HG02981 (cell line): ENCODE results near the gene PPEF1.
"Not testable (repeated sequence)": the region's sequence is repeated elsewhere in the genome, so short reads cannot be mapped to it uniquely, and the experiment has no call there.

Experiments used
- ATAC-seq: cut with Tn5 transposase; IDR thresholded peaks from one replicate; pipeline ENCODE4 v1.9.1; 2021; ENCODE audit warnings: mild to moderate bottlenecking, moderate library complexity; ENCODE audit not compliant: unreplicated experiment

PPEF1 gene

GRCh38 chrX:18701621-18702361, 5.7 kb upstream of the PPEF1 start:
- no peak for ATAC-seq

DNA sequence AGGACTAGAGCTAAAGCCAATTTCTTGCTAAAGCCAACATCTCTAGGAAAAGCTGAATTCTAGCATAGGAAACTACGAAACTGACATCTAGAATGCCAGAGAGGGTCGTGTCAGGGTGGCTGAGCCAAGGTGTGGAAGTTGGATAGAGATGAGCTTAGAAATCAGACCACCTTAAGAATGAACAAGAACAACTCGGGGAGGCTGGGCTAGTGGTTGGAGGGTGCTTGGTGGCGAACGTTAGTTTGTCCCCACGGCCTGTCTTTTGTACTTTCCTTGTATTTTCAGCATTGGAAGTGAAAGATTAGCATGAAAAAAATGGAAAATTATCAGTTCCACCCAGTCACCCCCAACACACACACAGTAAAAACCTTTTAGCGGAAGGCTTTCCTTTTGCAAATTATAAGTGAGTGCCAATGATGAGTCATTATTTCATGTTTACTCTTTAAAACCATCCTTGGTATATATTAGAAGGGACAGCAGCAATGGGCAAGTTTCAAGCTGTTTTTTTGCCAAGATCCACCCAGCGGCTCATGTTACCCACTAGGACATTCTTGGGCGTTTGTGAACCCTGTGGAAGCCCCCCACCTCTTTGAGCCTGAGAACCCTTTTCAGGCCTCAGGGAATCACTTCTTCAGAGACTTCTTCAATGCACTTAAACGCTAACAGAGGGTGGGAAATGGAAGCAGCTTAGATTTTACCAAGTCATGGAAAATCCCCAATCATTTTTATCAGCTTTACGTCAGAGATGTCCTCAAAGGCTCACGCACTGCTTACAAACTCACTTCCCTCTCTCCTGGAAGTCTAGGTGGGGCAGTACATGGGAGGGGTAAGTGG, 4.9 kb upstream of the PPEF1 start:
- no peak for ATAC-seq

- ATAC-seq: no peak
Measured at GRCh38 chrX:18709833-18710232, 2.4 kb downstream of the PPEF1 start.

DNA sequence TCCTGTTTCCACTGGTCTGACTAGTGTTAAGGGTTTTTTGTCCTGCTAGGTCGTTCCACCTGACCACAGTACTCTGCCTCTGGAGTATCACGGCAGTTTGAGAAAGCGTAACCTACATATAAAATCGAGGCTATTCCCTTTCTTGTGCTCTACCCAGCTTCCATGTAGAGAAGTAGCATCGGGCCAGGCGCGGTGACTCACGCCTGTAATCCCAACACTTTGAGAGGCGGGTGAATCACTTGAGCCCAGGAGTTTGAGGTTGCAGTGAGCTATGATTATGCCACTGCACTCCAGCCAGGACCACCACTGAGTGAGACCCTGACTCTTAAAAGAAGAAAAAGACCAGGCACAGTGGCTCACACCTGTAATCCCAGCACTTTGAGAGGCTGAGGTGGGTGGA, 7.5 kb downstream of the PPEF1 start:
- no peak for ATAC-seq

- ATAC-seq: no peak
Measured at GRCh38 chrX:18719852-18720251, 12.4 kb downstream of the PPEF1 start.

- no peak for ATAC-seq
Measured at GRCh38 chrX:18721683-18722499, 14.4 kb downstream of the PPEF1 start.

DNA sequence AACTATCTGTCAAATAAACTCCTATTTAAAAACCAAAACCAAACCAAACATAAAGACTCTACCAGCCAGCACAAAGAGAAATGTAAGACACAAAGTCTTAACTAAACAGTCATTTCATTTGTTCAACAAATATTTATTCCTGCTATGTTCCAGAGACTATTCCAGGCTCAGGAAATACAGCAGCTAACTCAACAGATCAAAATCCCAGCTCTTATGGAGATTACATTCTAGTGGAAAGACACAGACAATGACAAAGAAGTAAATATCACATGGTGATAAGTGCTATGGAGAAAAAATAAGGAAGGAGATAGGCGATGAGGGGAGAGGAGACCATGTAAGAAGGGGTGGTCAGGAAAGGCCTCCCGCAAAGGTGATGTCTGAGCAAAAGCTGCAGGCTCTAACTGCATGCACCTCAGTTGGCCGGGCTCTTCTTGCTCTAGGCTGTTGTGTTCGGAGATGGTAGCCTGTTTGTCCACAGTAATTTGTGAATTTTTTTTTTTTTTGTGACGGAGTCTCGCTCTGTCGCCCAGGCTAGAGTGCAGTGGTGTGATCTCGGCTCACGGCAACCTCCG, 15.1 kb downstream of the PPEF1 start:
- no peak for ATAC-seq

GRCh38 chrX:18725310-18725943, 18.0 kb downstream of the PPEF1 start:
- no peak for ATAC-seq

DNA sequence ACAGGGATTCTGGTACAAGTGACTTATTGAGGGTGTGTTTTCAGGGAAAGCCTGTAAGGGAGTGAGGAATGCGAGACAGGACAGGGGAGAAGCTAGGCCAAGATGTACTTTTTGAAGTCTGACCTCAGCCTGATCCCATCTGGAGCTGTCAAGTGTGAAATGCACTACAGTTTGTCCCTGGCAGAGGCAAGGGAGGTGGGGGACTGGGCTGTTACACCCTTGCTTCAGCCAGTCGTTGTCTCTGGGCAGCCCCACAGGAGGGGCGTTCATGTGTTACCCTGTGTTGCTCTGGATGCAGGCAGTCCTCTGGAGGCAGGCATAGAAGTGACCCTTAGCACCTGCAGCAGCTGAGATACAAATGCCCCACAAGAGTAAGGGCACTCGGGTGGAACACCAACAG, 25.8 kb downstream of the PPEF1 start:
- ATAC-seq: no peak

GRCh38 chrX:18739609-18740008, 32.2 kb downstream of the PPEF1 start:
- not testable (repeated sequence) for ATAC-seq

DNA sequence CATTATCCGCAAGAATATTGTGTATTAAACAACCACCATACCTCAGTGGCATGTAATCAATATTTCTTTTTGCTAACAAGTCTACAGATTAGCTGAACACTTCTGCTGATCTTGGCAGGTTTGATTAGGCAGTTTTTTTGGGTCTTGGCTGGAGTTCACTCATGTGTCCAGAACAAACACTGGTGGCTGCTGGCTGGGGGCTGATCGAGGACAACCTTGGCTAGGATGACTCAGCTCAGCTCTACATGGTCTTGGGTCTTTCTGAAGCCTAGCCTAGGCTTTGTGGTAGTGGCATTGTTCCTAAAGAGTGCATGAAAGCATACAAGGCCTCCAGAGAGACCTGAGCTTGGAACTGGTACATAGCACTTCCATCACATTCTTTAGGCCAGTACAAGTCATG, 41.1 kb downstream of the PPEF1 start:
- no peak for ATAC-seq

DNA sequence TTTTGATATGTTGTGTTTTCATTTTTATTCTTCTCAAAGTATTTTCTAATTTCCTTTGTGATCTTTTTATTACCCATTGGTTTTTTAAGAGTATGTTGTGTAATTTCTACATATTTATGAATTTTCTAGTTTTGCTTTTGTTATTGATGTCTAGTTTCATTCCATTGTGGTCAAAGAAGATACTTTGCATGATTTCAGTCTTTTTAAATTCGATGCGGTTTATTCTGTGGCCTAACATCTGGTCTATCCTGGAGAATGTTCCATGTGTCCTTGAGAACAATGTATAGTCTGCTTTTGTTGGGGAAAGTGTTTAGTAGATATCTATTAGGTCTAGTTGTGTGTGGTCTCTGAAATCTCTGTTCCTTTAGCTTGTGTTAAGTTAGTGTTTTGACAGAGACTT, 46.2 kb downstream of the PPEF1 start:
- no peak for ATAC-seq

- ATAC-seq: no peak
Measured at GRCh38 chrX:18755651-18756050, 48.2 kb downstream of the PPEF1 start.

DNA sequence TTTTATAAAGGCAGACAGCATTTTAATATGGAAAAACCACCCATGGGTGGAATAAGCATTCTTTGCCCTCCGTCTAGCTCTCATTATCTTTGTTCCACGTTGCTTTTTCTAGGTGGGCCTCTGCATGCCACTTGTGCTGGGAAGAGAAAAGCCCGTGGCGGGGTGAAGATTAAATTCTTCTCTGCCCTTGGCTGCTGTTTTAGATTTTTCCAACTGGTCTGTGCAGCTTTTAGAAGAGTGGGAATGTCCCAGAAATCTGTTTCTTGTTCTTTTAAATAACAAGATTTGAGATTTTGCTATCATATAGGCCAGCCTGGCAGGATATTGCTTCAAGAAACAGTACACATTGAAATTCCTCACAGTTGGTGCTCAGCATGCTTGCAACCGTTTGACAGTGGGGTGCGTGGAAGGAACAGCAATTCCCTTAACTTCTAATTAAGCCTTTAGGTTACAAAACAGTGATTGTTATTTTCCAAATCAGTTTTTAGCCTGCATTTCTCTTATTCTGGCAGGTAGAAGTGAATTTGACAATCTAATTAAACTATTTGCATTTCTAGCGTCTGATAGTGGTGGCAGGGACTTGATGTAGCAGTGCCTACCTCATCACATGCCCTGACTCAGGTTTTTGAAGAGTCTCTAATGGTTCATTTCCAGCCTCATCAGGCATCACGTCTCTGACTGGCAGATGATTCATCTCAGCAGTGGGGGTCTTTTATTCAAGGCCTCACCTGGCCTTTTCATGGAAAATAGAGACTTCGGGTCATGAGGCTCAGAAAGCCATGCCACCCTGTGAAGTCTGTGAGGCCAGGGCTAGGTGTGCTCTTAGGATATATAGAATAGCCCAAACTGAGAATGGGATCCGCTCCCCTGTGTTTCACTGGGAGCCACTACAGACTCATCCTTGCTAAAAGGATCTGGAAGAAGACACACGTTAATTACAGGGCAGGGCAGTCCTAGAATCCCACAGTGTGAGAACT, 50.8 kb downstream of the PPEF1 start:
- ATAC-seq: no peak

GRCh38 chrX:18761750-18762149, 54.3 kb downstream of the PPEF1 start:
- no peak for ATAC-seq

DNA sequence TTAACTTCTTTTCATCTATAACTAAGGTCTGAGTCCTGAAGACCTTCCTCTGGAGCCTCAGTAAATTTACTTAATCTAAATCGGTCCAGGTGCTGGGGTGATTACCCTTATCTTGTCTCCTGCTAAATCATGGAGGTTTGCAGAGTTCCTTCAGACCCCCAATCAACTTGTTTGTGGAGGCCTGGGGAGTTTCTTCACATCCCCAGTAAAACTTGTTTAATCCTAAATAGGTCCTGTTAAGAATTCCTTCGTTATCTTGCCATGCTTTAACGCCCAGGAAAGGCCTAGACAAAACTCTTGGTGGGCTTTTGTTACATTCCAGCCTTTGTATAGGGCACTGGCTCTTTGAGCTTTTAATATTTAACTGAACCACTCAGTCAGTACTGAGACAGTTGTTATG, 55.7 kb downstream of the PPEF1 start:
- ATAC-seq: not testable (repeated sequence)

DNA sequence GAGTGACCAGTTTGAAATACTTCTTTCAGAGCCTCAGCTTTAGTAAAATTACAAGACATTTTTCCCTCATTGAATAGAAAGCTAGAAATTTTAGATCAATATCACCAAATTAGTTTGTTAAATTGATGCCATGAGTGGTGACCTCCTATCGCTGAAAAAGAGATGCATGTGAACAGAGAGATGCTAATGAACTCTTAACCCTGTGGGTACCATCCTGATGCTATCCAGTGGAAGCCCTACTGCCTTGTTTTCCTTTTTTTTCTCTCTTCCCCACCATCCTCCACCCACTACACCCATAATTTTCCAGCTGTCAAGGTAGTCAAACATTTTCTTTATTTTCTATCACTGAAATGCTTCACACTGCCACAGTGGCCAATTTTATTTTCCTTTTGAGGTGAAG, 61.9 kb downstream of the PPEF1 start:
- no peak for ATAC-seq

GRCh38 chrX:18769812-18770573, 62.5 kb downstream of the PPEF1 start:
- ATAC-seq: no peak

DNA sequence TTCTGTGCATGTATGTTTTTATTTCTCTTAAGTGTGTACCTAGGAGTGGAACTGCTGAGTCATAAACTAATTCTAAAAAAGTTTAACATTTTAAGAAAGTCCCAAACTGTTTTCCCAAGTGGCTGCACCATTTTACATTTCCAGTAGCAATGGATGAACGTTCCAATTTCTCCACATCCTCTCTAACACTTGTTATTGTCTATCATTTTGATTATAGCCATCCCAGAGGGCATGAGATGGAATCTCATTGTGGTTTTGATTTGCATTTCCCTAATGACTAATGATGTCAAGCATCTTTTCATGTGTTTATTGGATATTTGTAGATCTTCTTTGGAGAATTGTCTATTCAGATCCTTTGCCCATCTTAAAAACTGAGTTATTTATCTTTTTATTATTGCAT, 82.5 kb downstream of the PPEF1 start:
- ATAC-seq: no peak
